ENCODE measurements around the gene C2orf68. TPM values are rescaled to one million over a fixed set of nuclear protein-coding genes. Genes with fewer than 3 reads are reported as not detected.
"Not testable (repeated sequence)": the region's sequence is repeated elsewhere in the genome, so short reads cannot be mapped to it uniquely, and the experiment has no call there.

The C2orf68 gene
- polyA plus RNA-seq, result 10 to 100 TPM; 11.5 to 27.9 (median 25.1) TPM

DNA sequence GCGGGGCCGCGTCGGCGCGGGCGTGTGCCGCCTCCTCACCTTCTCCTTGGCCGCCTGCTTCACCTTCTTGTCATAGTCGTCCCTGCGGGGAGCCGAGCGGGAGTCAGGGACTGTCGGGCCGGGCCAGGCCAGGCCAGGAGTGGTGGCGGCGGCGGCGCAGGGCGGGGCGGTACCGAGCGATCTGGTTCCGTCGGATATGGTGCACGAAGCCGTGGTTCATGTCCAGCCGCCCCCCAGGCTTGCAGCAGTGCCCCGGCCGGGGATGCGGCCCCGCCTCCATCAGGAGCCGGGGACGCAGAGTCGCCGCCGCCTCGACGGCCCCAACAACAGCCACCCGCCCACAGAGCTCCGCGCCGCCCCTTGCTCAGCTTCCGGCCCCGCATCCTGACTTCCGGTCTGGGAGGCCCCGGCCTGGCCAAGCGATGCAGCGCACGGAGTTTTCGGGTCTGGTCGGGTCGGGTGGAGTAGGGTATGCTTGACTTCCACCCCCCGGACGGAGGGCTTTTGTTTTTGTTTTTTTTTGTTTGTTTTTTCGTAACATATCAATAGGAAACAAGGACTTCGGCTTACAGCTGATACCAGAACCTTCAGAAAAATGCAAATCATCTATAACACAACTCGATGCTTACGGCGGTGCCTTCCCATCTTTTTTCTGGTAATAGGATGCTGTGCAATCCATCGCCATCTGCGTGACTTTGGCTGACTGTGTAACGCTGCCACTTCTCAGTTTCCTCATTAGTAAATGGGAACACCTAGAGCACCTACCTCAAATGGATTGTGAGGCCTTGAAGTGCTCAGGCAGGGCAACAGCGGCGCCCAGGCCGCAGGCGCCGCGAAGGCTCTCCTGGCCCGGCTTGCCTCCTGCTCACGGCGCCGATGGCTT is at the start of gene C2orf68:
Gene C2orf68 (minus strand): TSS at position 362 of the 883 bp plus-strand sequence. CDS start 82 bp downstream, at position 280.
- Mint-ChIP-seq H3K4me1 (peaks cover 40 to 47% of the 10 kb centered on the region in 2 donors), H3K27ac (peak within 1 kb of the TSS; percentile 85 to 97 (median 92)), H3K36me3 (peaks cover 0 to 16% (median 0%) of the 10 kb centered on the region in 3 donors), H3K4me3 (peak within 1 kb of the TSS; percentile 94 to 99 (median 98)), H3K9me3 (no peaks in the 10 kb centered on the region), H3K27me3 (ENCODE audit: low read depth in 3 of 3) (peaks cover 6 to 16% (median 14%) of the 10 kb centered on the region in 3 donors)
- DNase-seq, result peak; percentile 84 to 87 (median 86)

DNA sequence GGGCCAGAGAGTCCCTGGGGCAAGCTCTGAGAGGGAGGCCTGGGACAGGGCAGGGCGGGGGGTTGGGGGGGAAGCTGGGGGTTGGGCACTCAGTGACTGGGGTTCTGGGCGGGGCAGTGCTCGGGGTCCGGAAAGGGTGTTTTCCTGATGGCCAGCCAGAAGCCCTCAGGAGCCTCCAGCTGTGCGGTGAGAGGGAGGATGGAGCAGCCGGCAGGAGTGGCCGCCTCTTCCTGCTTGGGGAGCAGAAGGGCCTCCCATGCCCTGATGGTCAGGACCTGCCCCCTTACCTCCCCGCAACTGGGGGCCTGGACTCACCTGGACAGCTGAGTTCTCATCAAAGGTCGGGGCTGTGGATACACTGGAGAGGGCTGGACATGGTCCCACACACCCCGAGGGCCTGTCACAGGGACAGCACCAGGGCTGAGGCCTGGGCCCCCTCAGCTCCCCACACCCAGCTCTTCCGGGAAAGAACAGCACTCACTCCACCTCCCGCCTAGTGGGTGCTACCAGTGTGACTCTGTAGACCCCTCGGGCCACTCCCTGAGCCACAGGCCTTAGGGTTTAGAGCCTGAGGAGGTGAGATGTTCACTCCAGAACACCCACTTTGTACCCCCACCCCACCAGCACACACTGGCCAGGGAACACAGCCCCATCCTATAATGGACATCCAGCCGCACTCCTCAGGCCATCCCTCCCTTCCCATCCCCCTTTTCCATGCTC is 49.4 kb upstream of the C2orf68 start:
- no peaks in the 10 kb centered on the region for H3K9me3 Mint-ChIP-seq
- no peak overlapping the region for H3K4me3 Mint-ChIP-seq
- H3K36me3 Mint-ChIP-seq, result peaks cover 7 to 21% (median 15%) of the 10 kb centered on the region in 3 donors
- no peak for DNase-seq
- peaks cover 9 to 11% of the 10 kb centered on the region in 2 donors for H3K4me1 Mint-ChIP-seq
- peaks cover 0 to 10% (median 7%) of the 10 kb centered on the region in 3 donors for H3K27me3 Mint-ChIP-seq (ENCODE audit: low read depth in 3 of 3)
- no peak overlapping the region for H3K27ac Mint-ChIP-seq

DNA sequence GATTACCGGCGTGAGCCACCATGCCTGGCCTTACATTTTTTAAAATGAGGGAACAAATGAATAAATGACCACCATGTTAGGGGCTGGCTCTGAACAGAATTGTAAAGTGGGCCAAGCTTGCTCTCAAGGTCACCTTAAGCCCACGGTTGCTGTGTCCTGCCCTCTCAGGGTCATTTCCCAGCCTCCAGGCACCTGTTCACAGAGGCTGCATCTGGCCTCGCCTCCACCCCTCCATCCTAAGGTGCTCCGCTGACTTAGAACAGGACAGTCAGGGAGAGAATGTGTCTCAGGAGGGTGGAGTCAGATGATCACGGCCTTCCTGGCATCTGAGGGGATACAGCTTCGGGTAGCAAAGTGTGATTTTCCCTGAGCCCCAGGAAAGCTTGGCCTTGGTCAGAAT is 48.9 kb upstream of the C2orf68 start:
- H3K27ac Mint-ChIP-seq, result no peak overlapping the region
- no peaks in the 10 kb centered on the region for H3K9me3 Mint-ChIP-seq
- peaks cover 11 to 26% (median 21%) of the 10 kb centered on the region in 3 donors for H3K36me3 Mint-ChIP-seq
- DNase-seq, result no peak
- peaks cover 9 to 11% of the 10 kb centered on the region in 2 donors for H3K4me1 Mint-ChIP-seq
- peaks cover 0 to 10% (median 7%) of the 10 kb centered on the region in 3 donors for H3K27me3 Mint-ChIP-seq (ENCODE audit: low read depth in 3 of 3)
- no peak overlapping the region for H3K4me3 Mint-ChIP-seq

GRCh38 chr2:85660301-85660700 is 48.4 kb upstream of the C2orf68 start:
- H3K27me3 Mint-ChIP-seq (ENCODE audit: low read depth in 3 of 3), result peaks cover 0 to 10% (median 7%) of the 10 kb centered on the region in 3 donors
- H3K4me1 Mint-ChIP-seq, result peaks cover 9 to 11% of the 10 kb centered on the region in 2 donors
- not testable (repeated sequence) for H3K27ac Mint-ChIP-seq, H3K4me3 Mint-ChIP-seq, DNase-seq, H3K9me3 Mint-ChIP-seq
- peaks cover 11 to 26% (median 24%) of the 10 kb centered on the region in 3 donors for H3K36me3 Mint-ChIP-seq

DNA sequence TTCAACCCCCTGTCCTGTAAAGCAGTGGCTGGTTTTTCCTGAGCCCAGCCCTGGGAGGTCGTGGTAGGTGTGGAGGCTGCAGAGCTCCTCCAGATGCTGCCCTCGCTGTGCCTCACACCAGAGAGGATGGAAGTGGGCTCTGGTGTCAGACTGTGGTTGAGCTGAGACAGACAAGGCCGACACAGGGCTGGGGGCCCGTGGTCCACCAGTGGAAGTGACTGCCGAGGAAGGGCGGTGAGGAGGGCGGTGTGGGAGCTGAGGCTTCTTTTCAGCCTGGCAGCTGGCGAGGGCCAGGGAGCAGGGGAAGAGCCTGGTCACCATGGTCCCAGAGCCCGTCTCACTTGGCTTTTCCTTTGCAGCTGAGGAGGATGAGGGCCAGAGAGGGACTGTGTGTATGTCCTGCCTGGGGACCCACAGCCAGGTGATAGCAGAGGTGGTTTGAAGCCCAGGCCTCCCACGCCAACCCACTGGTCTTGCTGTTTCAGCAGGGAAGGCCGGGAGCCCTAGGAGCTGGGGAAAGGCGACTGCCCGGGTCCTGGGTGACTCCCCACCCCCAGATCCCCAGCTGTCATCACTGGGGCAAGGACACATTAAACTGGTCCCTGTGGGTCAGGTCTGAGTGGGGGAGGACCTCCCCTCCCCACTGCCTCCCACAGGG is 47.6 kb upstream of the C2orf68 start:
- H3K4me1 Mint-ChIP-seq, result peaks cover 9 to 11% of the 10 kb centered on the region in 2 donors
- peak; percentile 37 to 58 (median 58) for DNase-seq
- peaks cover 0 to 10% (median 7%) of the 10 kb centered on the region in 3 donors for H3K27me3 Mint-ChIP-seq (ENCODE audit: low read depth in 3 of 3)
- no peaks in the 10 kb centered on the region for H3K9me3 Mint-ChIP-seq
- peaks cover 11 to 26% (median 24%) of the 10 kb centered on the region in 3 donors for H3K36me3 Mint-ChIP-seq
- peak overlapping the region in 3 of 6 donors; percentile 53 to 69 (median 64) for H3K27ac Mint-ChIP-seq
- peak overlapping the region in 1 of 5 donors; percentile 19 for H3K4me3 Mint-ChIP-seq

GRCh38 chr2:85657399-85657798 is 45.5 kb upstream of the C2orf68 start:
- not testable (repeated sequence) for DNase-seq; H3K27me3 Mint-ChIP-seq (ENCODE audit: low read depth in 3 of 3); H3K4me3 Mint-ChIP-seq; H3K27ac Mint-ChIP-seq; H3K9me3 Mint-ChIP-seq
- H3K4me1 Mint-ChIP-seq, result peaks cover 13 to 18% of the 10 kb centered on the region in 2 donors
- H3K36me3 Mint-ChIP-seq, result peaks cover 11 to 36% (median 29%) of the 10 kb centered on the region in 3 donors

- no peak for DNase-seq
- Mint-ChIP-seq H3K9me3 (no peaks in the 10 kb centered on the region), H3K4me1 (peaks cover 13 to 18% of the 10 kb centered on the region in 2 donors), H3K27me3 (ENCODE audit: low read depth in 3 of 3) (peaks cover 0 to 7% (median 6%) of the 10 kb centered on the region in 3 donors), H3K36me3 (peaks cover 11 to 40% (median 33%) of the 10 kb centered on the region in 3 donors), H3K27ac (no peak overlapping the region), H3K4me3 (no peak overlapping the region)
These were observed 44.6 kb upstream of the C2orf68 start for GRCh38 chr2:85656468-85656867.

- Mint-ChIP-seq H3K36me3 (peaks cover 11 to 44% (median 33%) of the 10 kb centered on the region in 3 donors), H3K4me1 (peaks cover 13 to 18% of the 10 kb centered on the region in 2 donors)
These were observed 44.1 kb upstream of the C2orf68 start for GRCh38 chr2:85655961-85656417.

GRCh38 chr2:85653996-85654395 is 42.1 kb upstream of the C2orf68 start:
- DNase-seq, result peak in 2 of 3 donors; percentile 17 to 28
- H3K36me3 Mint-ChIP-seq, result peaks cover 15 to 51% (median 38%) of the 10 kb centered on the region in 3 donors
- H3K27me3 Mint-ChIP-seq (ENCODE audit: low read depth in 3 of 3), result no peaks in the 10 kb centered on the region
- no peaks in the 10 kb centered on the region for H3K9me3 Mint-ChIP-seq
- H3K4me1 Mint-ChIP-seq, result peaks cover 7 to 11% of the 10 kb centered on the region in 2 donors
- no peak overlapping the region for H3K4me3 Mint-ChIP-seq
- H3K27ac Mint-ChIP-seq, result peak overlapping the region in 4 of 6 donors; percentile 21 to 81 (median 38)

More at GRCh38 chr2:85655961-85656417, 44.1 kb upstream of the C2orf68 start:
- H3K4me3 Mint-ChIP-seq, result no peak overlapping the region
- H3K27ac Mint-ChIP-seq, result no peak overlapping the region
- peaks cover 0 to 7% (median 6%) of the 10 kb centered on the region in 3 donors for H3K27me3 Mint-ChIP-seq (ENCODE audit: low read depth in 3 of 3)
- H3K9me3 Mint-ChIP-seq, result no peaks in the 10 kb centered on the region
- DNase-seq, result no peak

DNA sequence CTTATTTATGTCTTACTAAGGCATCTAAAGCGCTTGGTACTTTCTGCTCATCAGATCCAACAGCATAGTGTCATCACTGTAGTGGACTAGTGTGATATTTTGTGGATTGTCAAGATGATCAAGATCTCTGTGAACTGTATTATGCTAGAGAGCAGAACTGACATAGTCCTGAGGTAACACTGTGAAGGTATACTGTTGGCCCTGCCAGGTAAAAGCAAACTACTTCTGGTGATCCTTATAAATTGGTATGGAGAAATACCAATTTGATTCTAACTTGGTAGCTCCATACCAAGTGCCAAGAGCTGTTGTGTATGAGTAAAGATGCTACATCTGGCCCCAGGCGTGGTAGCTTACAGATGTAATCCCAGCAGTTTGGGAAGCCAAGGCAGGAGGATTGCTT is 40.2 kb upstream of the C2orf68 start:
- H3K27ac Mint-ChIP-seq, result peak overlapping the region in 1 of 6 donors; percentile 78
- peaks cover 4 to 7% of the 10 kb centered on the region in 2 donors for H3K4me1 Mint-ChIP-seq
- no peak overlapping the region for H3K4me3 Mint-ChIP-seq
- peaks cover 0 to 2% (median 1%) of the 10 kb centered on the region in 3 donors for H3K27me3 Mint-ChIP-seq (ENCODE audit: low read depth in 3 of 3)
- H3K9me3 Mint-ChIP-seq, result no peaks in the 10 kb centered on the region
- DNase-seq, result no peak
- peaks cover 23 to 52% (median 34%) of the 10 kb centered on the region in 3 donors for H3K36me3 Mint-ChIP-seq

DNA sequence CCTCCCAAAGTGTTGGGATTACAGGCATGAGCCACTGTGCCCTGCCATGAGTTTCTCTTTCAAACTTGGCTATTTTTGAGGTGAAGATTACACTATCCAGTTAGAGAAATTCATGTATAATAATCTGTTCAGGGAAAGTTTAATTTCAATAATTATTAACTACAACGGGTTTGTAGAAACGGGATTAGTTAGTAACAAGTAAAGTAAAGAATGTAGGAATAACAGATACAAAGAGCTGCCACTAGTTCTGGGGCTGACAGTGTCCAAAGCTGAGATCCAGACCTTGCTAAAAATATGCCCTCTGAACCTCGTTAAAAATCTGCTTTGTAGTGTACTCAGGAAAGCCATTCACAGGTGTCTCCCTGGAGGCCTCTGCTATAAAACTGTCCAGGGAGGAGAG is 39.2 kb upstream of the C2orf68 start:
- H3K36me3 Mint-ChIP-seq, result peaks cover 26 to 54% (median 36%) of the 10 kb centered on the region in 3 donors
- H3K27me3 Mint-ChIP-seq (ENCODE audit: low read depth in 3 of 3), result peaks cover 0 to 2% (median 1%) of the 10 kb centered on the region in 3 donors
- peak overlapping the region in 1 of 6 donors; percentile 34 for H3K27ac Mint-ChIP-seq
- no peak for DNase-seq
- H3K4me1 Mint-ChIP-seq, result peaks cover 4 to 7% of the 10 kb centered on the region in 2 donors
- H3K9me3 Mint-ChIP-seq, result no peaks in the 10 kb centered on the region
- no peak overlapping the region for H3K4me3 Mint-ChIP-seq

DNA sequence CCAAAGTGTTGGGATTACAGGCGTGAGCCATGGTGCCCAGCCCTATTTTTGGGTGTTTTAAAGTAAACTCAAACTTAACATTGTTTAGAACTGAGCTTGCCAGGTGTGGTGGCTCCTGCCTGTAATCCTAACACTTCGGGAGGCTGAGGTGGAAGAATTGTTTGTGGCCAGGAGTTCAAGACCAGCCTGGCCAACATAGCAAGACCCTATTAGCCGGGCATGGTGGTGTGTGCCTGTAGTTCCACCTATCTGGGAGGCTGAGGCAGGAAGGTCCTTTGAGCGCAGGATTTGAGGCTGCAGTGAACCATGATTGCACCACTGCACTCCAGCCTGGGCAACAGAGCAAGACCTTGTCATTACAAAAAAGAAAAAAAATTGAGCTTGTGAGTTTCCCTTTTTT is 38.6 kb upstream of the C2orf68 start:
- Mint-ChIP-seq H3K36me3 (peaks cover 23 to 55% (median 30%) of the 10 kb centered on the region in 3 donors), H3K4me3 (no peak overlapping the region), H3K9me3 (no peaks in the 10 kb centered on the region), H3K4me1 (peaks cover 4 to 7% of the 10 kb centered on the region in 2 donors), H3K27me3 (ENCODE audit: low read depth in 3 of 3) (peaks cover 0 to 2% (median 1%) of the 10 kb centered on the region in 3 donors), H3K27ac (no peak overlapping the region)
- no peak for DNase-seq
